ENCODE results near the gene KCNN3.

The KCNN3 gene

DNA sequence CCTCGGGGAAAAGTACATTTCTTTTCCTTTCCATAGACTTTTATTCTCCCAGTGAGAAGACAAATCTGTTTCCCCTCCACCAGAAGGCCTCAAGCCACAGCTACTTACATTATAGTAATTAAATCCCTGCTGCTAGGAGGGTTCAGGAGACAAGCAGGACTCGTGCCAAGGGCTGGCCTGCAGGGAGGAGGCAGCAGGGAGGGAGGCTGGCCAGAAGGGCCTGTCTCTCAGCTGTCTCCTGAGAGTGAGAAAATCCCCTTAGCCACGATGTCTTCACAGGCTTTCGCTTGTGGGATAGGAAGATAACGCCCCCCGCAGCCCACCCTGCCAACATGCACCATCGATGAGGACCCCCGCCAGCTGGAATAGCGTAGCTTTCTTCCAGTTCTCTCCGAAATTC is 14.0 kb downstream of the KCNN3 start:
- no peak overlapping the region for H3K4me3 ChIP-seq (ENCODE audit: low read depth, low read length)
- TF ChIP-seq MYC (IDR thresholded peaks at IDR 0.05; ENCODE audit: low read depth, low read length), result no peak
- TF ChIP-seq, protein P1, sequence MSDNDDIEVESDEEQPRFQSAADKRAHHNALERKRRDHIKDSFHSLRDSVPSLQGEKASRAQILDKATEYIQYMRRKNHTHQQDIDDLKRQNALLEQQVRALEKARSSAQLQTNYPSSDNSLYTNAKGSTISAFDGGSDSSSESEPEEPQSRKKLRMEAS (IDR thresholded peaks at IDR 0.05; ENCODE audit: low read depth, low read length), result no peak
- TF ChIP-seq POLR2A (IDR thresholded peaks at IDR 0.05; ENCODE audit: extremely low read depth, insufficient read length), result no peak
- TF ChIP-seq, protein P2, sequence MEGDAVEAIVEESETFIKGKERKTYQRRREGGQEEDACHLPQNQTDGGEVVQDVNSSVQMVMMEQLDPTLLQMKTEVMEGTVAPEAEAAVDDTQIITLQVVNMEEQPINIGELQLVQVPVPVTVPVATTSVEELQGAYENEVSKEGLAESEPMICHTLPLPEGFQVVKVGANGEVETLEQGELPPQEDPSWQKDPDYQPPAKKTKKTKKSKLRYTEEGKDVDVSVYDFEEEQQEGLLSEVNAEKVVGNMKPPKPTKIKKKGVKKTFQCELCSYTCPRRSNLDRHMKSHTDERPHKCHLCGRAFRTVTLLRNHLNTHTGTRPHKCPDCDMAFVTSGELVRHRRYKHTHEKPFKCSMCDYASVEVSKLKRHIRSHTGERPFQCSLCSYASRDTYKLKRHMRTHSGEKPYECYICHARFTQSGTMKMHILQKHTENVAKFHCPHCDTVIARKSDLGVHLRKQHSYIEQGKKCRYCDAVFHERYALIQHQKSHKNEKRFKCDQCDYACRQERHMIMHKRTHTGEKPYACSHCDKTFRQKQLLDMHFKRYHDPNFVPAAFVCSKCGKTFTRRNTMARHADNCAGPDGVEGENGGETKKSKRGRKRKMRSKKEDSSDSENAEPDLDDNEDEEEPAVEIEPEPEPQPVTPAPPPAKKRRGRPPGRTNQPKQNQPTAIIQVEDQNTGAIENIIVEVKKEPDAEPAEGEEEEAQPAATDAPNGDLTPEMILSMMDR (IDR thresholded peaks at IDR 0.05; ENCODE audit: low read depth, low read length), result no peak
- no peak for DNase-seq (ENCODE audit: low read depth)

DNA sequence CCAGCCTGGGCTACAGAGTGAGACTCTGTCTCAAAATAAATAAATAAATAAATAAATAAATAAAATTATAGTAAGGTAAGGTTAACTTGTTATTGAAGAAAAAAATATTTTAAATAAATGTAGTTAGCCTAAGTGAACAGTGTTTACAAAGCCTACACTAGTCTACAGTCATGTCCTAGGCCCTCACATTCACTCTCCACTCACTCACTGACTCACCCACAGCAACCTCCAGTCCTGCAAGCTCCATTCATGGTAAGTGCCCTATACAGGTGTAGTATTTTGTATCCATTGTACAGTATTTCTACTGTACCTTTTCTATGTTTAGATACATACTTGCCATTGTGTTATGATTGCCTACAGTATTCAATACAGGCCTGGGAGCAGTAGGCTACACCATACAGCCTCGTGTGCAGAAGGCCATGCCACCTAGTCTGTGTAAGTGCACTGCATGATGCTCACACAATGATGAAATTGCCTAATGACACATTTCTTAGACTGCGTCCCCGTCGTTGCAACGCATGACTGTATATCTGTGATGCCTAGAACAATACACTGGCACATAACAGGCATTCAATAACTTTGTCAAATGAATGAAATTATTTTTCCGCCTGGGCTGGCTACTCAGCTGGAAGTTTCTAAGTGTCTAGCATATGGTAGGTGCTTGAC is 14.8 kb downstream of the KCNN3 start:
- TF ChIP-seq, protein P2 (IDR thresholded peaks at IDR 0.05; ENCODE audit: low read depth, low read length), result no peak
- no peak for TF ChIP-seq MYC (IDR thresholded peaks at IDR 0.05; ENCODE audit: low read depth, low read length)
- no peak overlapping the region for H3K4me3 ChIP-seq (ENCODE audit: low read depth, low read length)
- no peak for DNase-seq (ENCODE audit: low read depth)

DNA sequence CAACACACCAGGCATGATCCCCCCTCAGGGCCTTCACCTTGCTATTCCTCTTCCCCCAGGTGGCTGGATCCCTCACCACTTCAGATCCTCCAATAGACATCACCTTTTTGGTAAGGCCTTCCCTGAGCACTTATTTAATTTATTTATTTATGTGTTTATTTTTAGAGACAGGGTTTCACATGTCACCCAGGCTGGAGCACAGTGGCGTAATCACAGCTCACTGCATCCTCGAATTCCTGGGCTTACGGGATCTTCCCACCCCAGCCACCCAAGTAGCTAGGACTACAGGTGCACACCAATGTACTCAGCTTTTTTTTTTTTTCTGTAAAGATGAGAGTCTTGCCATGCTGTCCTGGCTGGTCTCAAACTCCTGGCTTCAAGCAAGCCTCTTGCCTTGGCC is 17.2 kb downstream of the KCNN3 start:
- TF ChIP-seq POLR2A (IDR thresholded peaks at IDR 0.05; ENCODE audit: extremely low read depth, insufficient read length) (no peak), MYC (IDR thresholded peaks at IDR 0.05; ENCODE audit: low read depth, low read length) (no peak)
- TF ChIP-seq, protein P2 (IDR thresholded peaks at IDR 0.05; ENCODE audit: low read depth, low read length), result no peak
- TF ChIP-seq, protein P1 (IDR thresholded peaks at IDR 0.05; ENCODE audit: low read depth, low read length), result no peak
- H3K4me3 ChIP-seq (ENCODE audit: low read depth, low read length), result no peak overlapping the region
- no peak for DNase-seq (ENCODE audit: low read depth)

DNA sequence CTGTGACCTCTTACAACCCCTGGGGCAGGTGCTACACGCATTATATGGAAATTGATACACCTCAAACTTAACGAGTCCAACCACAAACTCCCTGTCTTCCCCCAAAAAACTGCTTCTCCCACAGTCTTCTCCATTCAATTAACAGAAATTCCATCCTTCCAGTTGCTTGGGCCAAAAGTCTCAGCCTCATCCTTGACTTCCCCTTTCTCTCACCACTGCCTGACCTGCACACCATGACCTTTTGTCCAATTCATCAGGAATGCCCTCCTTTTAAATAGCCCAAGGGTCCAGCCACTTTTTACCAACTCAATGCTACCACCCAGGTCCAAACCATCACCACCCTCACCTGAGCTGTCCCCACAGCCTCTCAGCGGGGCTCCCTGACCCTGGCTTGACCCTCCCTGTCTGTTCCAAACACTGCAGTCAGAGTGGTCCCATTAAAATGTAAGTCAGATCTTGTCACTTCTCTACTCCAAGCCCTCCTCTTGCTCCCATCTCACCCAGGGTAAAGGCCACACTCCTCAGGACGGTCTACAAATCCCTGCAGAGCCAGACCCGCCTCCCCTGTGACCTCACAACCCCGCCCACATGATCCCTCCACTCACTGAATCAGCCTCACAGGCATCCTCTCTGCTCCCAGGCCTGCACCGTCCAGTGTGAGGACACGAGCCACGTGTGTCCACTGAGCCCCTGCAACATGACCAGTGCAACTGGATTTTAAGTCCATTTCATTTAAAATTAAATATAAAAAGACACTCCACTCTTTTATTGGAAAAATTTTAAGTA is 18.5 kb downstream of the KCNN3 start:
- TF ChIP-seq POLR2A (IDR thresholded peaks at IDR 0.05; ENCODE audit: extremely low read depth, insufficient read length) (no peak), MYC (IDR thresholded peaks at IDR 0.05; ENCODE audit: low read depth, low read length) (no peak)
- TF ChIP-seq, protein P1 (IDR thresholded peaks at IDR 0.05; ENCODE audit: low read depth, low read length), result no peak
- TF ChIP-seq, protein P2 (IDR thresholded peaks at IDR 0.05; ENCODE audit: low read depth, low read length), result no peak
- no peak overlapping the region for H3K4me3 ChIP-seq (ENCODE audit: low read depth, low read length)
- no peak for DNase-seq (ENCODE audit: low read depth)

DNA sequence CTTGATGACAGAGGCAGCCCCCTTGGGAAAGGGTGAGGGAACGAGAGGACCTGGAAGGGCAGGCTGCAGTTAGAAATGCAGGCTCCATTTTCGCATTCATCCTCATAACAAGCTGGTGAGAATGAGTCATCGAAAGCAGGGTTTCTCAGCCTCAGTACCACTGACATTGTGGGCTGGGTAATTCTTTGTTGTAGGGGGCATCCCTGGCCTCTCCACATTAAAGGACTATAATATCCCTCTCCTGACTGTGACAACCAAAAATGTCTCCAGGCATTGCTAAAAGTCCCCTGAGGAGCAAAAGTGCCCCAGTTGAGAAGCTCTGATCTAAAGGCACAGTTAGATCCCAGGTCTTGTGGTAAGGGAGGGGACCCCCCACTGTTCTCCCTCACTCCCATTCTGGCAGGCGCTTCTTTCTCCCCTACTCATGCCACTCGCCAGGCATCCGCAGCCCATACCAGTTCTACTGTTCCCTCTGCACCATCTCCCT is 20.4 kb downstream of the KCNN3 start:
- TF ChIP-seq POLR2A (IDR thresholded peaks at IDR 0.05; ENCODE audit: extremely low read depth, insufficient read length) (no peak), MYC (IDR thresholded peaks at IDR 0.05; ENCODE audit: low read depth, low read length) (no peak)
- TF ChIP-seq, protein P1 (IDR thresholded peaks at IDR 0.05; ENCODE audit: low read depth, low read length), result no peak
- TF ChIP-seq, protein P2 (IDR thresholded peaks at IDR 0.05; ENCODE audit: low read depth, low read length), result no peak
- DNase-seq (ENCODE audit: low read depth), result peak; percentile 20
- H3K4me3 ChIP-seq (ENCODE audit: low read depth, low read length), result no peak overlapping the region
